SK-N-MC (cell line): ENCODE measurements around the gene PNMT.

ENCODE experiments used
- EZH2 ChIP-seq: fragments of 200-600 bp; sonication (generic); IDR thresholded peaks from one replicate; pipeline ENCODE4 v1.6.1; 2017; ENCODE audit warnings: antibody characterized with exemption
- FOXP2 ChIP-seq: optimal IDR thresholded peaks from 2 replicates; pipeline ENCODE3; 2011; ENCODE audit warnings: mild to moderate bottlenecking, moderate library complexity; ENCODE audit not compliant: insufficient read depth; ENCODE audit errors: extremely low read length, control extremely low read depth
- POLR2AphosphoS5 ChIP-seq: IDR thresholded peaks from 2 replicates; pipeline ENCODE4 v1.6.1; 2012; ENCODE audit warnings: mild to moderate bottlenecking, low read depth, low read length, borderline replicate concordance

DNA sequence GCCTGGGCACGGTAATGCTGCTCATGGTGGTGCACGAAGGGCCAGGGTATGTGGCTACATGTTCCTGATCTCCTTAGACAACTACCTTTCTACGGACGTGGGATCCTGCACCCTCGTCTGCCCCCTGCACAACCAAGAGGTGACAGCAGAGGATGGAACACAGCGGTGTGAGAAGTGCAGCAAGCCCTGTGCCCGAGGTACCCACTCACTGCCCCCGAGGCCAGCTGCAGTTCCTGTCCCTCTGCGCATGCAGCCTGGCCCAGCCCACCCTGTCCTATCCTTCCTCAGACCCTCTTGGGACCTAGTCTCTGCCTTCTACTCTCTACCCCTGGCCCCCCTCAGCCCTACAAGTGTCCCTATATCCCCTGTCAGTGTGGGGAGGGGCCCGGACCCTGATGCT, 43.6 kb downstream of the PNMT start:
- TF ChIP-seq POLR2AphosphoS5 (no peak), EZH2 (no peak), FOXP2 (no peak)
